HEK293T (cell line): Measurements from ENCODE around the gene TMEM50B.

Source experiments
- BHLHE40 ChIP-seq: fragments of 450-650 bp; IDR thresholded peaks from 2 replicates; pipeline ENCODE4 v1.6.1; 2016; ENCODE audit warnings: mild to moderate bottlenecking, moderate library complexity, borderline replicate concordance
- CTBP1 ChIP-seq: fragments of 450-650 bp; IDR thresholded peaks from 2 replicates; pipeline ENCODE4 v1.6.1; 2016; ENCODE audit warnings: borderline replicate concordance
- FOXA1 ChIP-seq: fragments of 450-650 bp; IDR thresholded peaks from 2 replicates; pipeline ENCODE4 v1.6.1; 2016; ENCODE audit warnings: mild to moderate bottlenecking
- L3MBTL2 ChIP-seq: fragments of 450-650 bp; conservative IDR thresholded peaks from 2 replicates; pipeline ENCODE4 v1.6.1; 2016; ENCODE audit warnings: mild to moderate bottlenecking
- LEF1 ChIP-seq: fragments of 450-650 bp; IDR thresholded peaks from 2 replicates; pipeline ENCODE4 v1.6.1; 2017; ENCODE audit warnings: mild to moderate bottlenecking, borderline replicate concordance
- SP1 ChIP-seq: fragments of 450-650 bp; IDR thresholded peaks from 2 replicates; pipeline ENCODE4 v1.6.1; 2017
- SUZ12 ChIP-seq: fragments of 450-650 bp; IDR thresholded peaks from 2 replicates; pipeline ENCODE4 v1.6.1; 2016; ENCODE audit warnings: mild to moderate bottlenecking

GRCh38 chr21:33402001-33402979, 77.5 kb downstream of the TMEM50B start:
- TF ChIP-seq BHLHE40 (no peak), SP1 (no peak), LEF1 (no peak), SUZ12 (no peak), L3MBTL2 (peak; percentile 63), FOXA1 (no peak), CTBP1 (no peak)
